WTC11 (cell line): ENCODE data around the gene ZNF579.

Experiments used
- CDX4 ChIP-seq: fragments of 250-450 bp; sonication (Bioruptor Pico); IDR thresholded peaks from 2 replicates; pipeline ENCODE4 v1.9.0; 2021; ENCODE audit warnings: moderate library complexity, mild to moderate bottlenecking, inconsistent platforms, borderline replicate concordance
- CTCF ChIP-seq: fragments of 200-600 bp; IDR thresholded peaks from 2 replicates; pipeline ENCODE4 v1.8.0; 2022; ENCODE audit warnings: antibody characterized with exemption
- FOXP4 ChIP-seq: sonication (generic); formaldehyde crosslinking; IDR thresholded peaks from 2 replicates; pipeline ENCODE4 v1.8.0; 2022; ENCODE audit warnings: mild to moderate bottlenecking, missing genetic modification reagents
- NR1H2 ChIP-seq: sonication (generic); formaldehyde crosslinking; IDR thresholded peaks from 2 replicates; pipeline ENCODE4 v1.9.0; 2021; ENCODE audit warnings: mild to moderate bottlenecking, moderate library complexity, missing genetic modification reagents
- USF2 ChIP-seq: sonication (generic); formaldehyde crosslinking; IDR thresholded peaks from 2 replicates; pipeline ENCODE4 v1.8.1; 2023; ENCODE audit warnings: mild to moderate bottlenecking, missing genetic modification reagents, moderate library complexity

GRCh38 chr19:55578031-55578760, 2.5 kb downstream of the ZNF579 start:
- TF ChIP-seq CTCF = no peak
- no peak for TF ChIP-seq FOXP4 (CRISPR knock-in tag)
- TF ChIP-seq NR1H2 (CRISPR knock-in tag) = no peak
- no peak for TF ChIP-seq CDX4
- TF ChIP-seq USF2 = no peak
